Measurements from ENCODE around the gene CIBAR2. TPM values are rescaled to one million over a fixed set of nuclear protein-coding genes. Genes with fewer than 3 reads are reported as not detected.
A peak's percentile ranks its signal among the peaks of the same experiment; 100 is the strongest.
"Not testable (repeated sequence)": the region's sequence is repeated elsewhere in the genome, so short reads cannot be mapped to it uniquely, and the experiment has no call there.

Gene CIBAR2
- polyA plus RNA-seq, 4 donors, result 0.21 to 0.22 (median 0.21) TPM; not detected in 1

- no peak for DNase-seq (ENCODE audit: low read depth in 4 of 4, low spot score in 2 of 4)
These were observed 17.8 kb upstream of the CIBAR2 start for GRCh38 chr16:85129876-85130704.

GRCh38 chr16:85128079-85128837 is 16.0 kb upstream of the CIBAR2 start:
- no peak for DNase-seq (ENCODE audit: low read depth in 4 of 4, low spot score in 2 of 4)

GRCh38 chr16:85127379-85127723 is 15.1 kb upstream of the CIBAR2 start:
- DNase-seq (ENCODE audit: low read depth in 4 of 4, low spot score in 2 of 4), result no peak

GRCh38 chr16:85126705-85127378 is 14.6 kb upstream of the CIBAR2 start:
- peak in 1 of 4 donors; percentile 83 for DNase-seq (ENCODE audit: low read depth in 4 of 4, low spot score in 2 of 4)

GRCh38 chr16:85126394-85126704 is 14.1 kb upstream of the CIBAR2 start:
- DNase-seq (ENCODE audit: low read depth in 4 of 4, low spot score in 2 of 4), result no peak

GRCh38 chr16:85125570-85126393 is 13.5 kb upstream of the CIBAR2 start:
- DNase-seq (ENCODE audit: low read depth in 4 of 4, low spot score in 2 of 4), result no peak

GRCh38 chr16:85124636-85125346 is 12.5 kb upstream of the CIBAR2 start:
- no peak for DNase-seq (ENCODE audit: low read depth in 4 of 4, low spot score in 2 of 4)

GRCh38 chr16:85123891-85124635 is 11.8 kb upstream of the CIBAR2 start:
- DNase-seq (ENCODE audit: low read depth in 4 of 4, low spot score in 2 of 4), result no peak

GRCh38 chr16:85123441-85123840 is 11.2 kb upstream of the CIBAR2 start:
- not testable (repeated sequence) for DNase-seq (ENCODE audit: low read depth in 4 of 4, low spot score in 2 of 4)

- no peak for DNase-seq (ENCODE audit: low read depth in 4 of 4, low spot score in 2 of 4)
These were observed 7.7 kb upstream of the CIBAR2 start for GRCh38 chr16:85120006-85120340.

- no peak for DNase-seq (ENCODE audit: low read depth in 4 of 4, low spot score in 2 of 4)
These were observed 5.1 kb upstream of the CIBAR2 start for GRCh38 chr16:85117418-85117817.

- peak in 2 of 4 donors; percentile 75 to 85 for DNase-seq (ENCODE audit: low read depth in 4 of 4, low spot score in 2 of 4)
These were observed 2.8 kb upstream of the CIBAR2 start for GRCh38 chr16:85114909-85115567.

- DNase-seq (ENCODE audit: low read depth in 4 of 4, low spot score in 2 of 4), result no peak
These were observed 1.6 kb upstream of the CIBAR2 start for GRCh38 chr16:85113913-85114312.

- DNase-seq (ENCODE audit: low read depth in 4 of 4, low spot score in 2 of 4), result no peak
These were observed 979 bp upstream of the CIBAR2 start for GRCh38 chr16:85113168-85113733.

GRCh38 chr16:85111184-85111583 is 1.1 kb downstream of the CIBAR2 start:
- no peak for DNase-seq (ENCODE audit: low read depth in 4 of 4, low spot score in 2 of 4)

- DNase-seq (ENCODE audit: low read depth in 4 of 4, low spot score in 2 of 4), result no peak
These were observed 2.2 kb downstream of the CIBAR2 start for GRCh38 chr16:85110105-85110504.

- no peak for DNase-seq (ENCODE audit: low read depth in 4 of 4, low spot score in 2 of 4)
These were observed 4.7 kb downstream of the CIBAR2 start for GRCh38 chr16:85107532-85107931.

- DNase-seq (ENCODE audit: low read depth in 4 of 4, low spot score in 2 of 4), result no peak
These were observed 5.2 kb downstream of the CIBAR2 start for GRCh38 chr16:85107083-85107482.

- DNase-seq (ENCODE audit: low read depth in 4 of 4, low spot score in 2 of 4), result no peak
These were observed 6.8 kb downstream of the CIBAR2 start for GRCh38 chr16:85105475-85105874.

Measured in left renal cortex interstitium (tissue), 4 donors.